B cell (primary cell): Measurements from ENCODE around the gene SAA4. TPM values are rescaled to one million over a fixed set of nuclear protein-coding genes. Genes with fewer than 3 reads are reported as not detected.

Experiments used
- ATAC-seq: fragments of 200-7000 bp; cut with Tn5 transposase; one replicate; pipeline ENCODE4 v1.10.0; 2021; ENCODE audit warnings: low read depth, mild to moderate bottlenecking, moderate number of reproducible peaks, moderate library complexity
- CTCF ChIA-PET: fragments of 350-600 bp; sonication (Branson Sonifier 250); formaldehyde crosslinking; loops from one replicate; lab custom pipeline; 2021; ENCODE audit warnings: antibody characterized with exemption, inconsistent platforms; lab: Charles Lee
- POLR2A ChIA-PET: fragments of 350-600 bp; sonication (Branson Sonifier 250); formaldehyde crosslinking; loops from one replicate; lab custom pipeline; 2021; ENCODE audit warnings: antibody characterized with exemption; lab: Charles Lee
- DNase-seq: peaks from one replicate; pipeline ENCODE4 v3.0.0; 2013
- H2AFZ ChIP-seq: 2 replicates; pipeline ENCODE4 v1.6.1; 2012; ENCODE audit warnings: mild to moderate bottlenecking, low read depth, low read length; ENCODE audit not compliant: insufficient read depth, poor library complexity, severe bottlenecking
- H3K27ac ChIP-seq, 2 donors: 1 replicate in 1 of 2; 2 replicates in 1 of 2; pipeline ENCODE4 v1.5.1; 2012 to 2013; ENCODE audit warnings: low read length in 2 of 2, mild to moderate bottlenecking in 2 of 2, moderate library complexity in 1 of 2
- H3K27me3 ChIP-seq, 4 experiments: fragments of 200-600 bp in 1 of 4; sonication (generic) in 1 of 4; replicated peaks in 1 of 4; 1 replicate in 2 of 4; 2 replicates in 2 of 4; pipeline versions ENCODE4 v1.6.1 to v1.7.0; 2013 to 2016; ENCODE audit warnings: low read length in 3 of 4, mild to moderate bottlenecking in 2 of 4, mixed read lengths in 1 of 4, moderate library complexity in 1 of 4; ENCODE audit not compliant: insufficient read depth in 4 of 4, control insufficient read depth in 3 of 4; ENCODE audit errors: control extremely low read depth in 1 of 4
- H3K36me3 ChIP-seq, 2 experiments: replicated peaks in 1 of 2; 1 replicate in 1 of 2; 2 replicates in 1 of 2; pipeline versions ENCODE4 v1.6.1 to v1.7.1; 2013; ENCODE audit warnings: low read length in 1 of 2; ENCODE audit not compliant: insufficient read depth in 2 of 2, control insufficient read depth in 1 of 2; ENCODE audit errors: control extremely low read depth in 1 of 2, extremely low read depth in 1 of 2
- H3K4me1 ChIP-seq, 2 donors: fragments of 200-600 bp in 1 of 2; sonication (generic) in 1 of 2; 1 replicate in 1 of 2; 2 replicates in 1 of 2; pipeline versions ENCODE4 v1.5.1 to v1.6.1; 2013 to 2017; ENCODE audit warnings: low read length in 2 of 2; ENCODE audit not compliant: control insufficient read depth in 2 of 2, insufficient read depth in 2 of 2
- H3K4me2 ChIP-seq: replicated peaks from 2 replicates; pipeline ENCODE3; 2012; ENCODE audit warnings: mild to moderate bottlenecking, low read depth, low read length; ENCODE audit not compliant: poor library complexity, severe bottlenecking
- H3K4me3 ChIP-seq, 5 experiments: fragments of 200-600 bp in 1 of 5; sonication (generic) in 1 of 5; 1 replicate in 3 of 5; 2 replicates in 2 of 5; pipeline versions ENCODE4 v1.5.1 to v1.7.0; 2011 to 2016; ENCODE audit warnings: low read length in 4 of 5, mild to moderate bottlenecking in 4 of 5, low read depth in 2 of 5, control low read depth in 1 of 5, moderate library complexity in 1 of 5; ENCODE audit not compliant: insufficient read depth in 1 of 5; ENCODE audit errors: control extremely low read depth in 1 of 5, extremely low read depth in 1 of 5
- H3K79me2 ChIP-seq: fragments of 200-600 bp; sonication (generic); one replicate; pipeline ENCODE4 v1.6.0; 2016; ENCODE audit warnings: low read length; ENCODE audit not compliant: control insufficient read depth, insufficient read depth
- H3K9ac ChIP-seq: fragments of 200-600 bp; sonication (generic); 2 replicates; pipeline ENCODE4 v1.6.1; 2017; ENCODE audit warnings: mild to moderate bottlenecking, low read length, moderate library complexity
- H3K9me3 ChIP-seq, 3 donors: one replicate each; pipeline versions ENCODE4 v1.6.1 to v1.7.1; 2013; ENCODE audit warnings: low read length in 2 of 3; ENCODE audit not compliant: control insufficient read depth in 2 of 3, insufficient read depth in 1 of 3; ENCODE audit errors: control extremely low read depth in 1 of 3
- H4K20me1 ChIP-seq: 2 replicates; pipeline ENCODE4 v1.6.0; 2012; ENCODE audit warnings: mild to moderate bottlenecking, low read length; ENCODE audit not compliant: insufficient read depth, control insufficient read depth, poor library complexity, severe bottlenecking
- H3K27ac Mint-ChIP-seq: one replicate; pipeline ENCODE4 v1.8.0; 2021; ENCODE audit warnings: mixed read lengths
- H3K27me3 Mint-ChIP-seq: one replicate; pipeline ENCODE4 v1.8.0; 2021; ENCODE audit warnings: mixed read lengths
- H3K4me1 Mint-ChIP-seq: one replicate; pipeline ENCODE4 v1.8.0; 2021; ENCODE audit warnings: mixed read lengths
- H3K4me3 Mint-ChIP-seq: one replicate; pipeline ENCODE4 v1.8.0; 2021; ENCODE audit warnings: mixed read lengths
- H3K9me3 Mint-ChIP-seq: one replicate; pipeline ENCODE4 v1.8.0; 2022; ENCODE audit warnings: mixed read lengths; ENCODE audit not compliant: insufficient read depth
- EZH2 ChIP-seq: IDR thresholded peaks from 2 replicates; pipeline ENCODE4 v1.6.1; 2012; ENCODE audit warnings: borderline replicate concordance, low read depth, mild to moderate bottlenecking, moderate library complexity, low read length; ENCODE audit not compliant: insufficient read depth, poor library complexity, severe bottlenecking
- WGBS: methylation state at CpG from one replicate; pipeline ENCODE4 v1.1.5; 2013; ENCODE audit warnings: missing lambda C conversion rate; ENCODE audit not compliant: insufficient coverage; 5-methylcytosine and 5-hydroxymethylcytosine counted together
- intact Hi-C: fragments of 100-400 bp; cut with micrococcal nuclease; formaldehyde crosslinking; loops from one replicate; pipeline ENCODE4 v1.10.0; 2022
- polyA minus RNA-seq: library from RNA; depleted of rRNA, polyadenylated mRNA; stranded (reverse); fragments of >200 nt; gene quantifications from 2 replicates; pipeline ENCODE4 v1.2.3, GENCODE V29; 2012
- polyA plus RNA-seq: library from polyadenylated mRNA; depleted of rRNA; stranded (reverse); fragments of >200 nt; gene quantifications from 2 replicates; pipeline ENCODE4 v1.2.3, GENCODE V29; 2012
- total RNA-seq, 2 donors: library from RNA; stranded (reverse); fragments of 120-200 nt in 1 of 2; gene quantifications; 1 replicate in 1 of 2; 2 replicates in 1 of 2; pipeline versions ENCODE4 v1.2.3 to v1.2.4, GENCODE V29; 2013 to 2022
- TF ChIP-seq, protein P1 (sequence below): fragments of 200-600 bp; IDR thresholded peaks from one replicate; pipeline ENCODE4 v1.8.0; 2022; ENCODE audit warnings: antibody characterized with exemption, mild to moderate bottlenecking

Gene SAA4
- total RNA-seq (not detected in 2 replicates), polyA plus RNA-seq (not detected in 2 replicates), polyA minus RNA-seq (not detected in 2 replicates)
- not detected for total RNA-seq (2013)

DNA sequence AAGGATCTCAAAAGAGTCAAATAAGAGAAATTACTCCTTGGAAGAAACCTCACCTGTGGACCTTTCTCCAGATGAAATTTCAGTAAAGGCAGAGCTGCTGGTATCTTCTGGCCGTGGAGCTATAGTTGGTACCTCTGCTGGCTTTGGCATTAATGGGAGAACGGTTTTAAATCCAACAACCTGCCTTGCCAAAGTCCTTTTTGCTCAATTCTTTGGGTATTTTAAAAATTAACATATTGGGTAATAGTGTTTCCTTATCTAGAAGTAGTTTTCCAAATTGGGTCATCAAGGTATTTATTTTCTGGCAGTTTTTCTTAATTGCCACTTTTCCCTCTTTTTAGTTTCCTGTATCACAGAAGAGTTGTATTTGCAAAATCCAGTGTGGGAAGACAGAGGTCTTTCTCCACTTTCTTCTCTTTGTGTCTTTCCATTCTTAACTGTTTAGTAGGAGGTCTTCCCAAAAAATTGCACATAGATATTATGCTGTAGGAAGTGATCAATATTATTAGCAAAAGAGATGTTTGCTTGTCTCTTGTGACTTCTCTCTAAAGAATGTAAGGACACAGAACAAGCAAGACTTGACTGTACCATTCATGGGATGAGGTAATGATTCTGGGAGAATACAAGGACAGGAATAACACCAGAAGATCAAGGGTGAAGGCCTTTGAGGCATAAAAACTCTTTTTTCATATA is at the start of gene SAA4:
TSS of gene SAA4 (minus strand) at position 139 of the 693 bp plus-strand sequence. CDS start 876 bp downstream, outside the sequence.
- H4K20me1 ChIP-seq = no peaks in the 10 kb centered on the region
- no peak within 1 kb of the TSS for H3K4me3 ChIP-seq
- H3K79me2 ChIP-seq = no peaks in the 10 kb centered on the region
- CTCF ChIA-PET = no interaction called here
- no peaks in the 10 kb centered on the region for H3K36me3 ChIP-seq
- H3K9me3 ChIP-seq = peaks cover 0 to 1% (median 0%) of the 10 kb centered on the region in 3 donors
- Mint-ChIP-seq H3K4me1 (no peaks in the 10 kb centered on the region), H3K9me3 (no peaks in the 10 kb centered on the region), H3K4me3 (no peak within 1 kb of the TSS), H3K27ac (no peak within 1 kb of the TSS), H3K27me3 (peaks cover 31% of the 10 kb centered on the region)
- 71% methylated on average over 1 of the region's 2 CpGs for WGBS
- TF ChIP-seq, protein P1, sequence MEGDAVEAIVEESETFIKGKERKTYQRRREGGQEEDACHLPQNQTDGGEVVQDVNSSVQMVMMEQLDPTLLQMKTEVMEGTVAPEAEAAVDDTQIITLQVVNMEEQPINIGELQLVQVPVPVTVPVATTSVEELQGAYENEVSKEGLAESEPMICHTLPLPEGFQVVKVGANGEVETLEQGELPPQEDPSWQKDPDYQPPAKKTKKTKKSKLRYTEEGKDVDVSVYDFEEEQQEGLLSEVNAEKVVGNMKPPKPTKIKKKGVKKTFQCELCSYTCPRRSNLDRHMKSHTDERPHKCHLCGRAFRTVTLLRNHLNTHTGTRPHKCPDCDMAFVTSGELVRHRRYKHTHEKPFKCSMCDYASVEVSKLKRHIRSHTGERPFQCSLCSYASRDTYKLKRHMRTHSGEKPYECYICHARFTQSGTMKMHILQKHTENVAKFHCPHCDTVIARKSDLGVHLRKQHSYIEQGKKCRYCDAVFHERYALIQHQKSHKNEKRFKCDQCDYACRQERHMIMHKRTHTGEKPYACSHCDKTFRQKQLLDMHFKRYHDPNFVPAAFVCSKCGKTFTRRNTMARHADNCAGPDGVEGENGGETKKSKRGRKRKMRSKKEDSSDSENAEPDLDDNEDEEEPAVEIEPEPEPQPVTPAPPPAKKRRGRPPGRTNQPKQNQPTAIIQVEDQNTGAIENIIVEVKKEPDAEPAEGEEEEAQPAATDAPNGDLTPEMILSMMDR = no peak
- no peak for TF ChIP-seq EZH2
- POLR2A ChIA-PET = no interaction called here
- no peaks in the 10 kb centered on the region for H3K4me1 ChIP-seq
- DNase-seq (no peak), ATAC-seq (no peak)
- no peak within 1 kb of the TSS for H2AFZ ChIP-seq
- H3K27me3 ChIP-seq = peaks cover 0 to 10% (median 7%) of the 10 kb centered on the region in 4 experiments
- H3K27ac ChIP-seq = no peak within 1 kb of the TSS
- intact Hi-C loops = no loop called here
- H3K4me2 ChIP-seq = no peak within 1 kb of the TSS
- H3K9ac ChIP-seq = no peak within 1 kb of the TSS

GRCh38 chr11:18285841-18286240 is 49.2 kb upstream of the SAA4 start:
- H3K79me2 ChIP-seq = peaks cover 4% of the 10 kb centered on the region
- H3K36me3 ChIP-seq = peaks cover 1 to 73% of the 10 kb centered on the region in 2 experiments
- no peaks in the 10 kb centered on the region for H4K20me1 ChIP-seq
- DNase-seq (no peak), ATAC-seq (no peak)
- H3K27ac ChIP-seq = no peak overlapping the region
- H3K4me3 ChIP-seq = no peak overlapping the region
- no peak overlapping the region for H3K4me2 ChIP-seq
- no peak overlapping the region for H3K9ac ChIP-seq
- ChIA-PET POLR2A (no interaction called here), CTCF (interaction anchor here (0.6 to 2.0 kb wide), 2 partner anchors 42 to 181 kb away, joined by 3 to 8 read pairs; no protein-coding TSS in a partner anchor)
- WGBS = 100% methylated on average over 1 of the region's 1 CpG
- Mint-ChIP-seq H3K9me3 (no peaks in the 10 kb centered on the region), H3K4me3 (no peak overlapping the region), H3K27ac (no peak overlapping the region), H3K4me1 (peaks cover 20% of the 10 kb centered on the region), H3K27me3 (no peaks in the 10 kb centered on the region)
- no peak overlapping the region for H2AFZ ChIP-seq
- TF ChIP-seq EZH2 = no peak
- TF ChIP-seq, protein P1 = no peak
- peaks cover 25 to 26% of the 10 kb centered on the region in 2 donors for H3K4me1 ChIP-seq
- intact Hi-C loops = no loop called here
- H3K27me3 ChIP-seq = no peaks in the 10 kb centered on the region
- no peaks in the 10 kb centered on the region for H3K9me3 ChIP-seq
